Heart left ventricle (tissue), 13 donors: ENCODE measurements around the gene AGPAT4.
"Not testable (repeated sequence)": the region's sequence is repeated elsewhere in the genome, so short reads cannot be mapped to it uniquely, and the experiment has no call there.

Source experiments
- CTCF ChIP-seq, 12 donors: fragments of 200-600 bp; sonication (generic) in 4 of 12; IDR thresholded peaks; one replicate each; pipeline versions ENCODE4 v1.5.0 to v1.8.0; 2018 to 2022; ENCODE audit warnings: antibody characterized with exemption in 12 of 12, mild to moderate bottlenecking in 5 of 12
- POLR2A ChIP-seq, 2 donors: fragments of 450-650 bp; IDR thresholded peaks; one replicate each; pipeline ENCODE4 v1.6.1; 2017; ENCODE audit warnings: antibody characterized with exemption in 2 of 2, mild to moderate bottlenecking in 2 of 2, moderate library complexity in 2 of 2
- donor health status: ischemic (EF 13 %, LVEDD 7.1; RV severe dilation, severe dysfunction).
- donor health status: DM: no; HTN: yes; CAD: no.
- donor health status: DM: no; HTN: no; CAD: no.
- donor health status: ischemic (EF 25% LVEDD 6.9; RV normal size, moderate dysfunction).
- donor health status: ischemic (EF 25% LVEDD 5.7; RV mildly dilated, moderate dysfunction).
- donor health status: ischemic (EF 35%, LVEDD 5.7; RV mildly dilated, moderate dysfunction).
- donor health status: nonischemic (EF 11% LVEDD 7.7; RV severe dilation, severe dysfunction).
- donor health status: DM: yes; HTN: yes; CAD: no.
- donor health status: PGD.
- donor health status: ischemic (EF 29% LVEDD 5.4; RV normal size, mild dysfunction).
- donor health status: nonischemic (EF 23%, LVEDD 6.1; RV moderate dilation, normal function).

DNA sequence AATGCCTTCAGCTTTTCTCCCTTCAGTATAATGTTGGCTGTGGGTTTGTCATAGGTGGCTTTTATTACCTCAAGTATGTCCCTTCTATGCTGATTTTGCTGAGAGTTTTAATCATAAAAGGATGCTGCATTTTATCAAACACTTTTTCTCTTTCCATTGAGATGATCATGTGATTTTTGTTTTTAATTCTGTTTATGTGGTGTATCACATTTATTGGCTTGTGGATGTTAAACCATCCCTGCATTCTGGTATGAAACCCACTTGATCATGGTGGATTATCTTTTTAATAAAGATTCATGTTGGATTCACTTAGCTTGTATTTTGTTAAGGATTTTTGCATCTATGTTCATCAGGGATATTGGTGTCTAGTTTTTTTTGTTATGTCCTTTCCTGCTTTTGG lies 150.5 kb downstream of the AGPAT4 start:
- not testable (repeated sequence) for TF ChIP-seq CTCF, POLR2A (IDR thresholded peaks at IDR 0.05)
